Thyroid gland (tissue), 4 donors: ENCODE results near the gene UGT1A5. TPM values are rescaled to one million over a fixed set of nuclear protein-coding genes. Genes with fewer than 3 reads are reported as not detected.

ENCODE experiments used
- DNase-seq, 2 donors: peaks; one replicate each; pipeline ENCODE4 v3.0.0-alpha.2; 2019
- H3K27ac ChIP-seq, 3 donors: fragments of 200-600 bp; sonication (generic); 1 replicate in 2 of 3; 2 replicates in 1 of 3; pipeline ENCODE4 v1.5.1; 2016 to 2019; ENCODE audit warnings: mild to moderate bottlenecking in 1 of 3, moderate library complexity in 1 of 3
- H3K27me3 ChIP-seq: fragments of 200-600 bp; sonication (generic); one replicate; pipeline ENCODE4 v1.5.1; 2019
- H3K36me3 ChIP-seq, 2 donors: fragments of 200-600 bp; sonication (generic); one replicate each; pipeline ENCODE4 v1.5.1; 2016 to 2019
- H3K4me1 ChIP-seq, 2 donors: fragments of 200-600 bp; sonication (generic); one replicate each; pipeline ENCODE4 v1.5.1; 2017 to 2019
- H3K4me3 ChIP-seq, 3 donors: fragments of 200-600 bp; sonication (generic); replicated peaks in 1 of 3; 1 replicate in 2 of 3; 2 replicates in 1 of 3; pipeline ENCODE4 v1.5.1; 2016; ENCODE audit warnings: mild to moderate bottlenecking in 1 of 3
- H3K9me3 ChIP-seq: fragments of 200-600 bp; sonication (generic); one replicate; pipeline ENCODE4 v1.5.1; 2017
- CTCF ChIP-seq, 6 experiments: fragments of 200-600 bp in 3 of 6; fragments of 450-650 bp in 3 of 6; sonication (generic) in 3 of 6; IDR thresholded peaks; one replicate each; pipeline ENCODE4 v1.5.1; 2016 to 2019; ENCODE audit warnings: antibody characterized with exemption in 6 of 6, mild to moderate bottlenecking in 2 of 6, inconsistent platforms in 1 of 6, moderate library complexity in 1 of 6
- POLR2A ChIP-seq, 2 donors: fragments of 450-650 bp; IDR thresholded peaks; one replicate each; pipeline ENCODE4 v1.6.1; 2017; ENCODE audit warnings: antibody characterized with exemption in 2 of 2, mild to moderate bottlenecking in 2 of 2, moderate library complexity in 1 of 2
- WGBS, 2 donors: methylation state at CpG; one replicate each; pipeline ENCODE4 v1.1.5; 2017; 5-methylcytosine and 5-hydroxymethylcytosine counted together
- intact Hi-C: fragments of 100-400 bp; cut with DNase I; formaldehyde crosslinking; loops from one replicate; pipeline ENCODE4 v1.15.1; 2023
- total RNA-seq, 4 donors: library from RNA; depleted of rRNA; stranded (reverse); fragments of >200 nt; gene quantifications; one replicate each; pipeline ENCODE4 v1.2.3, GENCODE V29; 2016

The UGT1A5 gene
- total RNA-seq = 1 to 10 TPM in 2 of 4 donors, under 1 TPM in 2; 0.89 to 2.9 (median 1.3) TPM

GRCh38 chr2:233712611-233713261 is at the start of gene UGT1A5:
UGT1A5 (plus strand) TSS chr2:233712907; CDS start chr2:233712992, 85 bp downstream.
- Histone ChIP-seq H3K27me3 (no peaks in the 10 kb centered on the region), H3K9me3 (no peaks in the 10 kb centered on the region), H3K27ac (no peak within 1 kb of the TSS), H3K36me3 (no peaks in the 10 kb centered on the region), H3K4me1 (no peaks in the 10 kb centered on the region), H3K4me3 (no peak within 1 kb of the TSS)
- WGBS, 2 donors = 84 to 88% methylated on average over 12 to 13 of the region's 14 CpGs
- intact Hi-C loops = no loop called here
- DNase-seq = no peak
- no peak for TF ChIP-seq POLR2A (IDR thresholded peaks at IDR 0.05)
- TF ChIP-seq CTCF (IDR thresholded peaks at IDR 0.05) = no peak

GRCh38 chr2:233663911-233664310 is 48.8 kb upstream of the UGT1A5 start:
- no peaks in the 10 kb centered on the region for H3K4me1 ChIP-seq
- no peaks in the 10 kb centered on the region for H3K9me3 ChIP-seq
- TF ChIP-seq CTCF (IDR thresholded peaks at IDR 0.05) (no peak), POLR2A (IDR thresholded peaks at IDR 0.05) (no peak)
- H3K4me3 ChIP-seq = no peak overlapping the region
- no peak for DNase-seq
- no peaks in the 10 kb centered on the region for H3K36me3 ChIP-seq
- intact Hi-C loops = no loop called here
- no peaks in the 10 kb centered on the region for H3K27me3 ChIP-seq
- WGBS, 2 donors = 49 to 67% methylated on average over 1 of the region's 1 CpG
- no peak overlapping the region for H3K27ac ChIP-seq

GRCh38 chr2:233668605-233669260 is 44.0 kb upstream of the UGT1A5 start:
- intact Hi-C loops = no loop called here
- 92 to 93% methylated on average over 4 of the region's 4 CpGs for WGBS, 2 donors
- H3K27me3 ChIP-seq = no peaks in the 10 kb centered on the region

GRCh38 chr2:233671290-233672161 is 41.2 kb upstream of the UGT1A5 start, which contains the start of gene UGT1A9:
UGT1A9 (plus strand) TSS chr2:233671898; CDS start chr2:233671935, 37 bp downstream.
- DNase-seq = no peak
- intact Hi-C loops = no loop called here
- 83 to 86% methylated on average over 5 of the region's 5 CpGs for WGBS, 2 donors

More at GRCh38 chr2:233668605-233669260, 44.0 kb upstream of the UGT1A5 start:
- Histone ChIP-seq H3K27ac (no peak overlapping the region), H3K4me3 (no peak overlapping the region), H3K36me3 (no peaks in the 10 kb centered on the region), H3K4me1 (no peaks in the 10 kb centered on the region), H3K9me3 (no peaks in the 10 kb centered on the region)
- no peak for DNase-seq
- TF ChIP-seq POLR2A (IDR thresholded peaks at IDR 0.05) = no peak
- TF ChIP-seq CTCF (IDR thresholded peaks at IDR 0.05) = no peak

More at GRCh38 chr2:233671290-233672161, 41.2 kb upstream of the UGT1A5 start, which contains the start of gene UGT1A9:
- Histone ChIP-seq H3K4me1 (no peaks in the 10 kb centered on the region), H3K27me3 (no peaks in the 10 kb centered on the region), H3K27ac (no peak within 1 kb of the TSS), H3K9me3 (no peaks in the 10 kb centered on the region), H3K36me3 (no peaks in the 10 kb centered on the region), H3K4me3 (no peak within 1 kb of the TSS)
- TF ChIP-seq CTCF (IDR thresholded peaks at IDR 0.05) (no peak), POLR2A (IDR thresholded peaks at IDR 0.05) (no peak)
